Measurements from ENCODE around the gene SGCB. TPM values are rescaled to one million over a fixed set of nuclear protein-coding genes. Genes with fewer than 3 reads are reported as not detected.

The SGCB gene
- polyA plus RNA-seq, 4 donors: 3.8 to 26.9 (median 10.4) TPM

- no peak for DNase-seq
- Histone ChIP-seq H3K27me3 (ENCODE audit: control insufficient read depth in 3 of 3, insufficient read depth in 3 of 3, low read length in 3 of 3) (no peaks in the 10 kb centered on the region), H3K4me1 (ENCODE audit: control insufficient read depth in 3 of 3, insufficient read depth in 2 of 3, low read depth in 1 of 3, low read length in 2 of 3) (peaks cover 0 to 2% (median 0%) of the 10 kb centered on the region in 3 donors), H3K27ac (ENCODE audit: low read depth in 1 of 3, low read length in 2 of 3) (no peak overlapping the region), H3K9me3 (ENCODE audit: control insufficient read depth in 2 of 2, insufficient read depth in 1 of 2, low read depth in 1 of 2, low read length in 1 of 2) (peaks cover 0 to 2% of the 10 kb centered on the region in 2 donors), H3K4me3 (ENCODE audit: low read depth in 1 of 3, low read length in 3 of 3) (no peak overlapping the region), H3K36me3 (ENCODE audit: control insufficient read depth in 3 of 3, insufficient read depth in 2 of 3, low read depth in 1 of 3, low read length in 3 of 3) (peaks cover 0 to 8% (median 4%) of the 10 kb centered on the region in 3 donors)
- FAIRE-seq: no peak
- WGBS, 3 donors: 87 to 91% (median 87%) methylated on average over 2 of the region's 2 CpGs
These were observed 36.5 kb downstream of the SGCB start for GRCh38 chr4:52001616-52002015.

GRCh38 chr4:51999250-51999649 is 38.8 kb downstream of the SGCB start:
- WGBS, 3 donors: 82 to 88% (median 82%) methylated on average over 5 of the region's 5 CpGs

GRCh38 chr4:51998837-51999236 is 39.3 kb downstream of the SGCB start:
- DNase-seq: no peak
- H3K9me3 ChIP-seq (ENCODE audit: control insufficient read depth in 2 of 2, insufficient read depth in 1 of 2, low read depth in 1 of 2, low read length in 1 of 2): peaks cover 0 to 18% of the 10 kb centered on the region in 2 donors
- H3K27me3 ChIP-seq (ENCODE audit: control insufficient read depth in 3 of 3, insufficient read depth in 3 of 3, low read length in 3 of 3): no peaks in the 10 kb centered on the region
- peaks cover 0 to 2% (median 0%) of the 10 kb centered on the region in 3 donors for H3K4me1 ChIP-seq (ENCODE audit: control insufficient read depth in 3 of 3, insufficient read depth in 2 of 3, low read depth in 1 of 3, low read length in 2 of 3)
- no peak for FAIRE-seq
- H3K36me3 ChIP-seq (ENCODE audit: control insufficient read depth in 3 of 3, insufficient read depth in 2 of 3, low read depth in 1 of 3, low read length in 3 of 3): peaks cover 0 to 26% (median 25%) of the 10 kb centered on the region in 3 donors
- H3K27ac ChIP-seq (ENCODE audit: low read depth in 1 of 3, low read length in 2 of 3): no peak overlapping the region
- H3K4me3 ChIP-seq (ENCODE audit: low read depth in 1 of 3, low read length in 3 of 3): no peak overlapping the region

More at GRCh38 chr4:51999250-51999649, 38.8 kb downstream of the SGCB start:
- DNase-seq: no peak
- no peak overlapping the region for H3K27ac ChIP-seq (ENCODE audit: low read depth in 1 of 3, low read length in 2 of 3)
- H3K4me3 ChIP-seq (ENCODE audit: low read depth in 1 of 3, low read length in 3 of 3): no peak overlapping the region
- H3K27me3 ChIP-seq (ENCODE audit: control insufficient read depth in 3 of 3, insufficient read depth in 3 of 3, low read length in 3 of 3): no peaks in the 10 kb centered on the region
- peaks cover 0 to 26% (median 25%) of the 10 kb centered on the region in 3 donors for H3K36me3 ChIP-seq (ENCODE audit: control insufficient read depth in 3 of 3, insufficient read depth in 2 of 3, low read depth in 1 of 3, low read length in 3 of 3)
- peaks cover 0 to 18% of the 10 kb centered on the region in 2 donors for H3K9me3 ChIP-seq (ENCODE audit: control insufficient read depth in 2 of 2, insufficient read depth in 1 of 2, low read depth in 1 of 2, low read length in 1 of 2)
- FAIRE-seq: no peak
- peaks cover 0 to 2% (median 0%) of the 10 kb centered on the region in 3 donors for H3K4me1 ChIP-seq (ENCODE audit: control insufficient read depth in 3 of 3, insufficient read depth in 2 of 3, low read depth in 1 of 3, low read length in 2 of 3)

- H3K36me3 ChIP-seq (ENCODE audit: control insufficient read depth in 3 of 3, insufficient read depth in 2 of 3, low read depth in 1 of 3, low read length in 3 of 3): peaks cover 0 to 26% (median 25%) of the 10 kb centered on the region in 3 donors
- DNase-seq (no peak), FAIRE-seq (no peak)
- H3K27me3 ChIP-seq (ENCODE audit: control insufficient read depth in 3 of 3, insufficient read depth in 3 of 3, low read length in 3 of 3): no peaks in the 10 kb centered on the region
- peaks cover 0 to 2% (median 0%) of the 10 kb centered on the region in 3 donors for H3K4me1 ChIP-seq (ENCODE audit: control insufficient read depth in 3 of 3, insufficient read depth in 2 of 3, low read depth in 1 of 3, low read length in 2 of 3)
- H3K27ac ChIP-seq (ENCODE audit: low read depth in 1 of 3, low read length in 2 of 3): no peak overlapping the region
- peaks cover 0 to 19% of the 10 kb centered on the region in 2 donors for H3K9me3 ChIP-seq (ENCODE audit: control insufficient read depth in 2 of 2, insufficient read depth in 1 of 2, low read depth in 1 of 2, low read length in 1 of 2)
- H3K4me3 ChIP-seq (ENCODE audit: low read depth in 1 of 3, low read length in 3 of 3): no peak overlapping the region
These were observed 40.5 kb downstream of the SGCB start for GRCh38 chr4:51997647-51998046.

- no peak overlapping the region for H3K27ac ChIP-seq (ENCODE audit: low read depth in 1 of 3, low read length in 2 of 3)
- 68 to 88% (median 81%) methylated on average over 20 of the region's 20 CpGs for WGBS, 3 donors
- no peak for DNase-seq
- peaks cover 4 to 32% of the 10 kb centered on the region in 2 donors for H3K9me3 ChIP-seq (ENCODE audit: control insufficient read depth in 2 of 2, insufficient read depth in 1 of 2, low read depth in 1 of 2, low read length in 1 of 2)
- H3K27me3 ChIP-seq (ENCODE audit: control insufficient read depth in 3 of 3, insufficient read depth in 3 of 3, low read length in 3 of 3): peaks cover 0 to 2% (median 0%) of the 10 kb centered on the region in 3 donors
- H3K4me3 ChIP-seq (ENCODE audit: low read depth in 1 of 3, low read length in 3 of 3): no peak overlapping the region
- FAIRE-seq: no peak
- H3K4me1 ChIP-seq (ENCODE audit: control insufficient read depth in 3 of 3, insufficient read depth in 2 of 3, low read depth in 1 of 3, low read length in 2 of 3): no peaks in the 10 kb centered on the region
- H3K36me3 ChIP-seq (ENCODE audit: control insufficient read depth in 3 of 3, insufficient read depth in 2 of 3, low read depth in 1 of 3, low read length in 3 of 3): peaks cover 0 to 28% (median 21%) of the 10 kb centered on the region in 3 donors
These were observed 42.4 kb downstream of the SGCB start for GRCh38 chr4:51995647-51996220.

Other genes starting within 250 kb of the SGCB start
- gene DCUN1D4, start 195.1 kb downstream of the SGCB start, polyA plus RNA-seq: 10 to 100 TPM in 2 of 4 donors, 1 to 10 TPM in 2; 5.7 to 42.0 (median 10.0) TPM
- 10 to 100 TPM; 10.8 to 16.8 (median 12.9) TPM for gene LRRC66, start 17.9 kb downstream of the SGCB start, polyA plus RNA-seq
- 1 to 10 TPM in 3 of 4 donors, under 1 TPM in 1; 0.81 to 3.2 (median 1.2) TPM for gene SPATA18, start 13.0 kb upstream of the SGCB start, polyA plus RNA-seq